Lung (tissue), 12 donors: ENCODE measurements around the gene RGS12. TPM values are rescaled to one million over a fixed set of nuclear protein-coding genes. Genes with fewer than 3 reads are reported as not detected.

Experiments used
- ATAC-seq: fragments of 200-7000 bp; cut with Tn5 transposase; one replicate; pipeline ENCODE4 v1.9.1; 2020; ENCODE audit warnings: moderate number of reproducible peaks; ENCODE audit not compliant: insufficient read depth, low FRiP score
- DNase-seq, 3 donors: peaks; one replicate each; pipeline ENCODE4 v3.0.0-alpha.2; 2013 to 2017
- H3K27ac ChIP-seq, 2 donors: one replicate each; pipeline ENCODE4 v1.5.1; 2013; ENCODE audit warnings: mild to moderate bottlenecking in 2 of 2, moderate library complexity in 2 of 2, control low read depth in 1 of 2, inconsistent platforms in 1 of 2, low read depth in 1 of 2, low read length in 1 of 2
- H3K27me3 ChIP-seq, 3 donors: one replicate each; pipeline ENCODE4 v1.5.1; 2013; ENCODE audit warnings: low read length in 2 of 3; ENCODE audit not compliant: control insufficient read depth in 3 of 3, insufficient read depth in 3 of 3
- H3K36me3 ChIP-seq, 4 donors: one replicate each; pipeline ENCODE4 v1.5.1; 2013; ENCODE audit warnings: low read length in 4 of 4, mild to moderate bottlenecking in 1 of 4, moderate library complexity in 1 of 4; ENCODE audit not compliant: control insufficient read depth in 4 of 4, insufficient read depth in 4 of 4
- H3K4me1 ChIP-seq, 5 donors: one replicate each; pipeline ENCODE4 v1.5.1; 2013; ENCODE audit warnings: low read length in 5 of 5, mild to moderate bottlenecking in 2 of 5, moderate library complexity in 1 of 5; ENCODE audit not compliant: control insufficient read depth in 5 of 5, insufficient read depth in 5 of 5
- H3K4me3 ChIP-seq: one replicate; pipeline ENCODE4 v1.5.1; 2013; ENCODE audit warnings: mild to moderate bottlenecking, control low read depth, moderate library complexity
- H3K9ac ChIP-seq, 2 donors: one replicate each; pipeline ENCODE4 v1.5.1; 2013; ENCODE audit warnings: low read length in 2 of 2, control low read depth in 1 of 2; ENCODE audit not compliant: insufficient read depth in 1 of 2
- H3K9me3 ChIP-seq, 4 donors: one replicate each; pipeline ENCODE4 v1.5.1; 2013; ENCODE audit warnings: low read length in 3 of 4, mild to moderate bottlenecking in 1 of 4, moderate library complexity in 1 of 4; ENCODE audit not compliant: control insufficient read depth in 4 of 4, insufficient read depth in 3 of 4
- WGBS, 2 donors: extraction: QIAGEN DNeasy Blood & Tissue Kit; methylation state at CpG; one replicate each; pipeline ENCODE4 v1.1.7; 2013; 5-methylcytosine and 5-hydroxymethylcytosine counted together
- polyA plus RNA-seq, 2 donors: library from polyadenylated mRNA; stranded (reverse); fragments of 200-250 nt; gene quantifications; one replicate each; pipeline ENCODE4 v1.2.1, GENCODE V29; 2013
- total RNA-seq, 2 donors: library from RNA; depleted of rRNA in 1 of 2; stranded (reverse); fragments of >200 nt in 1 of 2; gene quantifications; one replicate each; pipeline ENCODE4 v1.2.1, GENCODE V29; 2014 to 2021
- TF ChIP-seq, protein P1 (sequence below): IDR thresholded peaks from 2 replicates; pipeline ENCODE4 v1.5.1; 2012; ENCODE audit warnings: mild to moderate bottlenecking; ENCODE audit errors: control extremely low read depth, extremely low read depth
- donor health status: control.
- donor health status: control.
- donor health status: Bipolar disorder and iron deficiency.
- donor health status: healthy.
- donor health status: DM: yes; HTN: yes; CAD: no.

RGS12 gene
- total and polyA plus RNA-seq, 4 donors = 15.4 to 76.6 (median 44.9) TPM

DNA sequence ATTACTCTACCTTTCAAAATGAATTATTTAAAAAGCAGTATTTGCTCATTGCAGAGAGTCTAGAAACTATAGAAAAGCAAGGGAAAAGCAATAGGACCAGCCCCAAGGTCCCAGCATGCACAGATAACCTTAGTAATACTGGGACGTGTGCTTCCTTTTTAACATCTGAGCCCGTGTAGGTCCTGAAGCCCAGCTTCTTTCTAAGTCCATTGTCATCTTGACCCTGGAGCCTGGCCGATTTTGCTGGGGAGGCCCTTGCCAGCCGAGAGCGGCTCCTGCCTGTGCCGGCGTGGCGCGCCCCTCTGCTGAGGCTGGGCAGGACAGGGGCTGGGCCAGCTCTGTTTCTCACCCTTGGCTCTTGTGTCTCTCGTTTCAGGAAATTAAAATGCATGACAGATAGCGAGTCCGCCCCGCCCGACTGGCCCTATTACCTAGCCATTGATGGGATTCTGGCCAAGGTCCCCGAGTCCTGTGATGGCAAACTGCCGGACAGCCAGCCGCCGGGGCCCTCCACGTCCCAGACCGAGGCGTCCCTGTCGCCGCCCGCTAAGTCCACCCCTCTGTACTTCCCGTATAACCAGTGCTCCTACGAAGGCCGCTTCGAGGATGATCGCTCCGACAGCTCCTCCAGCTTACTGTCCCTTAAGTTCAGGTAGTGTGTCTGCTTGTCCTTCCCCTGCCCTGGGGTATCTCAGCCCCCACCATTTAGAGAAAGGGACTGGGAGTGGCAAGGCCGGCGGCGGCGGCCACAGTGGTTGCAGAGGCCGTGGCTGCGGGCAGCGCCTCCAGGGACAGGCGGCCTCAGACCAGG, 39.8 kb upstream of the RGS12 start:
- Histone ChIP-seq H3K27me3 (no peaks in the 10 kb centered on the region), H3K27ac (no peak overlapping the region), H3K4me3 (no peak overlapping the region), H3K36me3 (peaks cover 0 to 13% (median 0%) of the 10 kb centered on the region in 4 donors), H3K4me1 (peaks cover 0 to 13% (median 0%) of the 10 kb centered on the region in 5 donors), H3K9me3 (no peaks in the 10 kb centered on the region), H3K9ac (no peak overlapping the region)
- DNase-seq (no peak), ATAC-seq (no peak)
- TF ChIP-seq, protein P1, sequence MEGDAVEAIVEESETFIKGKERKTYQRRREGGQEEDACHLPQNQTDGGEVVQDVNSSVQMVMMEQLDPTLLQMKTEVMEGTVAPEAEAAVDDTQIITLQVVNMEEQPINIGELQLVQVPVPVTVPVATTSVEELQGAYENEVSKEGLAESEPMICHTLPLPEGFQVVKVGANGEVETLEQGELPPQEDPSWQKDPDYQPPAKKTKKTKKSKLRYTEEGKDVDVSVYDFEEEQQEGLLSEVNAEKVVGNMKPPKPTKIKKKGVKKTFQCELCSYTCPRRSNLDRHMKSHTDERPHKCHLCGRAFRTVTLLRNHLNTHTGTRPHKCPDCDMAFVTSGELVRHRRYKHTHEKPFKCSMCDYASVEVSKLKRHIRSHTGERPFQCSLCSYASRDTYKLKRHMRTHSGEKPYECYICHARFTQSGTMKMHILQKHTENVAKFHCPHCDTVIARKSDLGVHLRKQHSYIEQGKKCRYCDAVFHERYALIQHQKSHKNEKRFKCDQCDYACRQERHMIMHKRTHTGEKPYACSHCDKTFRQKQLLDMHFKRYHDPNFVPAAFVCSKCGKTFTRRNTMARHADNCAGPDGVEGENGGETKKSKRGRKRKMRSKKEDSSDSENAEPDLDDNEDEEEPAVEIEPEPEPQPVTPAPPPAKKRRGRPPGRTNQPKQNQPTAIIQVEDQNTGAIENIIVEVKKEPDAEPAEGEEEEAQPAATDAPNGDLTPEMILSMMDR = no peak
- 90 to 94% methylated on average over 38 of the region's 38 CpGs for WGBS, 2 donors

DNA sequence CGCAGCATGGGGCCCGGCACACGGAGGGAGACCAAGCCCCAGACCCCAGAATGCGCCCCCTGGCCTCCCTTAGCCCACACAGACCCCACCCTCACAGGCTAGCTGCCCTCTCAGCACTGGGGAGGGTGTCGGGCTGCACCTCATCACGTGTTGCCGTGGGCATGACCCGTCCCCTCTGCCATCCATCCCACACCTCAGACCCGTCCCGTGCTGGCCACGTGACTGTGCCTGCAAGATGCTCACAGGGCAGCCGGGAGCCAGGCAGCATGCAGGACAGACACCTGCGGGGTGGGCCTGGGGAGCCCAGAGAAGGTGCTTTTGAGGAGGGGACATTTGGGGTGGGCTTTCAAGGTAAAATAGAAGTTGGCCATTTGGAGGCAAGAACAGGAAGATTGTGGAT, 39.0 kb upstream of the RGS12 start:
- H3K9me3 ChIP-seq = no peaks in the 10 kb centered on the region
- WGBS, 2 donors = 88 to 97% methylated on average over 13 of the region's 13 CpGs
- H3K4me1 ChIP-seq = peaks cover 0 to 13% (median 0%) of the 10 kb centered on the region in 5 donors
- H3K9ac ChIP-seq = no peak overlapping the region
- no peak for DNase-seq
- no peaks in the 10 kb centered on the region for H3K27me3 ChIP-seq
- no peak overlapping the region for H3K27ac ChIP-seq
- H3K36me3 ChIP-seq = peaks cover 0 to 13% (median 0%) of the 10 kb centered on the region in 4 donors
- TF ChIP-seq, protein P1 = no peak
- no peak for ATAC-seq
- H3K4me3 ChIP-seq = no peak overlapping the region

DNA sequence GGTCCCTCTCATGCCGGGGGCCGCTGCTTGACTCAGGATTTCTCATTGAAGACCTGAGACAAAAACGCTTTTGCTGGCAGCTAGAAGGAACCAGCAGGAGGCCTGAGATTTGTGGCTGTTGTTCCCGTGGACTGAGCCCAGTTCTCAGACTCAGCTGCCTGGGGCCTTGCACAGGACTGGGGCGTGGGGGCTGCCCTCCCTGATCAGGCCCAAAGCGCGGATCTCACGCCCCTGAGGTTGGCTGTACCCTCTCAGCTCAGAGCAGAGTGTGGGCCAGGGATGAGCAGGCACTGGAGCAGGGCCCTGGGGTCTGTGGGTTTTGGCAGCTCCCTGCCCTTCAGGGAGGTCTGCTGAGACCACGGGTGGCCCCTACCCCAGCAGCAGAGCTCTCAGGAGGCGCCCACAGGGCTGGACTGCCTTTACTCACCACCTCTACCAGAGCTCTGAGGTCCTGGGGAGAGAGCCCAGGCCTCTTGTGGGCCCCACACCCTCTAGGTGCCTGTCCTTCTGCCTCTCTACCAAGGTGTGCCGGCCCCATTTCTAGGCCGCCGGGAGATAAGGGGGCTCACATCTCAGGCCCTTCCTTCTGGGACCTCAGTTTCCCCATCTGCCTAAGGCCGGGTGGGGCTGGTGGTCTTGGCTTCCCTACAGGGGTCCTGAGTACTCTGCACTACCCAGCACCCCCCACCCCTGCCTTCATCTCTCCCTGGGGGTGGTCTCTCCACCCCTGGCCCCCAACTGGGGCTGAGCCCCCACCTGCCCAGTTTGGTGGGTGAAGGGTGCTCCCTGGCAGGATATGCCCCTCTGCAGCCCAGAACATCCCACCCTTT, 38.3 kb upstream of the RGS12 start:
- Histone ChIP-seq H3K27ac (no peak overlapping the region), H3K36me3 (peaks cover 0 to 13% (median 0%) of the 10 kb centered on the region in 4 donors), H3K9me3 (no peaks in the 10 kb centered on the region), H3K4me1 (peaks cover 0 to 13% (median 0%) of the 10 kb centered on the region in 5 donors), H3K9ac (no peak overlapping the region), H3K4me3 (no peak overlapping the region), H3K27me3 (no peaks in the 10 kb centered on the region)
- TF ChIP-seq, protein P1 = no peak
- no peak for DNase-seq
- ATAC-seq = no peak
- 92 to 95% methylated on average over 14 of the region's 14 CpGs for WGBS, 2 donors
